Skeletal muscle satellite cell (primary cell): ENCODE results near the gene CPSF4.

ENCODE experiments used
- H3K27me3 ChIP-seq: 2 replicates; pipeline ENCODE4 v1.7.0; 2013; ENCODE audit warnings: low read length; ENCODE audit not compliant: control insufficient read depth, insufficient read depth
- H3K36me3 ChIP-seq: 2 replicates; pipeline ENCODE4 v1.7.0; 2013; ENCODE audit warnings: mild to moderate bottlenecking, control low read depth, low read length; ENCODE audit not compliant: insufficient read depth
- H3K4me1 ChIP-seq: 2 replicates; pipeline ENCODE4 v1.7.0; 2013; ENCODE audit warnings: low read length; ENCODE audit not compliant: control insufficient read depth, insufficient read depth
- H3K4me2 ChIP-seq: 2 replicates; pipeline ENCODE4 v1.7.0; 2013; ENCODE audit warnings: mild to moderate bottlenecking, low read length
- H3K4me3 ChIP-seq: 2 replicates; pipeline ENCODE4 v1.7.0; 2013; ENCODE audit warnings: low read length
- H3K9ac ChIP-seq: 2 replicates; pipeline ENCODE4 v1.7.0; 2013; ENCODE audit warnings: mild to moderate bottlenecking, low read depth, low read length, moderate library complexity
- H3K9me3 ChIP-seq: replicated peaks from 2 replicates; pipeline ENCODE4 v1.7.0; 2013; ENCODE audit warnings: mild to moderate bottlenecking, control low read depth, low read length

Gene CPSF4

DNA sequence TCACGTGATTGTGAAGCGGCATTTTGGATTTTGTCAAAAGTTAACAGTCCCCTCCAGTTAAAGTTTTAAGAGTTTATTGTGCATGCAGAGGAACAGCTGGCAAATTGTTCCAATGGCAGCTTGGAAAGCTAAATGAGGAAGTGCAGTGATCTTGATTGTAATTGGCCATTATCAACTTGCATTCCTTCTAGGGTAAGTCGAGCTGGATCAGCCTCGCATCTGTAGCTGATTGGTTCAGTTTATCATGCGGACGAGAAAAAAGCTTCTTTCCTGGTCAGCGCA, 34.5 kb downstream of the CPSF4 start:
- H3K4me1 ChIP-seq: no peaks in the 10 kb centered on the region
- peak overlapping the region; percentile 94 for H3K4me3 ChIP-seq
- peak overlapping the region; percentile 86 for H3K4me2 ChIP-seq
- no peaks in the 10 kb centered on the region for H3K27me3 ChIP-seq
- peak overlapping the region; percentile 86 for H3K9ac ChIP-seq
- no peaks in the 10 kb centered on the region for H3K9me3 ChIP-seq
- peaks cover 2% of the 10 kb centered on the region for H3K36me3 ChIP-seq

DNA sequence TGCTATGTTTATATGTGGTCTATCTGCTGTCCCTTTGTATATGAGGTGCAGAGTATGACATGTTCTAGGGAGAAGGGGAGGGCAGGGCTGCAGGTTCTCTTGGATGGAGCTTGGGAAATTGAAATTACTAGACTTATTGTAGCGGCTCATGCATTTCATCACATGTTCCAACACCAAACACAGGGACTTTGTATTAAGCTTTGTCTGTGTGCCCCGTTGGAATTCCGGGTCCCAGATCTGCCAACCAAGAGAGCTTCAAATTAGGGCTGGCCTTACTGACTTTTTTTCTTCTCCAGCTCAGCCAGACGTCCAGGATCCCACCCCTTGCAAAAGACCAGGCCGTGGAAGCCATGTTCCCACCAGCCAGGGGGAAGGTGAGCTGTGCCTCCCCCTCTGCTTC, 37.4 kb downstream of the CPSF4 start:
- Histone ChIP-seq H3K9ac (no peak overlapping the region), H3K36me3 (peaks cover 3% of the 10 kb centered on the region), H3K4me1 (no peaks in the 10 kb centered on the region)

DNA sequence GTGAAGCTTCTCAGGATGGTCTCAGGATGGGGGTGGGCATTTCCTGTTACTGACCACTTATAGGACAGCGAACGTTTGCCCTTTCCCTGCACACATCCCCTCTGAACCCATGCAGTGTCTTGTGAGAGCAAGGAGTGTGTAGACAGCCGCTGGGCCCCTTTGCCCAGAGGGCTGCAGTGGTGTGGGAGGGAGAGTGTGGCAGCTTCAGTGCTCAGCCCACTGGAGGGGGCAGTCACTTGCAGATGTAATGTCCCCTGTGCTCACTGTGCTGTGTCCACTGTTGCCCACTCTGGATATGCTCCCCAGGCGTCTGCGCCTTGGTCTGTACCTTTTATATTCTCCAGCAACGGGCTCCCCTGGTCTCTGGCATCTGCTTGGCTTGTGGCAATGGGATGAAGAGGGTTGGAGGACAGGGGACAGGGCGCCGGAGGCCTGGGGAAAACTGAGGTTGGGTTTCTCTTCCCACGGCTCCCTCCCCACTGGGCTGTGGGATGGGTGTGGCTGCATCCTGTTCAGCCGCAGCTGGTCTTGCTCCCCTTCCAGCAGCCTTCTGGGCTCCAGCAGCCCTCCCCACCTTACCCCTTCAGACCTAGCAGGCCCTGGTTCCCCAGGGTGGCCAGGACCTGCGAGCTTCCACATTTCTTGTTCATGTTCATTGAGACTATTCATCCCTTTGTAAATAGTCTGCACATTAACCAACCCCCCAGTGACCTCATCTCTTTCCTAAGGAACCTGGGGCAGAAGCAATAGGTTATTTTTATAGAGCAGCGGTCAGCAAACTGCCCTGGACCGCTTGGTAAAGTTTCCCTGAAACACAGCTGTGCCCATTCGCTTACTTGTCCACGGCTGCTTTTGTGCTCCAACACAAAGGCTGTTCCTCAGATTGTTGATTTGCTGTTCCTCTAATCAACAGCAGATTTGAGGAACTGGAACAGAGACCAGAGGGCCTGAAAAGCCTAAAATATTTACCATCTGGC, 40.0 kb downstream of the CPSF4 start:
- Histone ChIP-seq H3K9ac (no peak overlapping the region), H3K27me3 (no peaks in the 10 kb centered on the region), H3K4me3 (no peak overlapping the region), H3K4me2 (no peak overlapping the region), H3K4me1 (no peaks in the 10 kb centered on the region), H3K9me3 (no peaks in the 10 kb centered on the region), H3K36me3 (peaks cover 6% of the 10 kb centered on the region)

More for the DNA sequence above, 37.4 kb downstream of the CPSF4 start:
- H3K4me2 ChIP-seq: no peak overlapping the region
- no peaks in the 10 kb centered on the region for H3K9me3 ChIP-seq
- no peak overlapping the region for H3K4me3 ChIP-seq
- no peaks in the 10 kb centered on the region for H3K27me3 ChIP-seq

DNA sequence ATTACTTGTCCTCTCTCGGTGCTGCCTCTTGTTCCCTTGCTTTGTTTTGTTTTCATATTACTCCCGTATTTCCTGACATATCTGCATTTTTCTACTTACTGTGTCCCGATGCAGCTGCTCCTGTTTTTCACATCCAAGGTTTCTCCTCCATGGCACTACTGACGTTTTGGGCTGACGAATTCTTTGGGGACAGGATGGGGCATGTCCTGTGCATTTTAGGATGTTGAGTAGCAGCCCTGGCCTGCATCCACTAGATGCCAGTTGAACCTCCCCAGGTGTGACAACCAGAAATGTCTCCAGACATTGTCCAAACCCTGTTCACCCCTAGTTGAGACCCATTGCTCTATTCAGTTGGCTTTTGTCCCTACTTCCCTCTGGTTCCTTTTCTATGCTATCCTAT, 46.4 kb downstream of the CPSF4 start:
- Histone ChIP-seq H3K4me3 (no peak overlapping the region), H3K36me3 (peaks cover 12% of the 10 kb centered on the region), H3K9ac (no peak overlapping the region), H3K4me1 (no peaks in the 10 kb centered on the region), H3K4me2 (no peak overlapping the region), H3K27me3 (no peaks in the 10 kb centered on the region), H3K9me3 (no peaks in the 10 kb centered on the region)

DNA sequence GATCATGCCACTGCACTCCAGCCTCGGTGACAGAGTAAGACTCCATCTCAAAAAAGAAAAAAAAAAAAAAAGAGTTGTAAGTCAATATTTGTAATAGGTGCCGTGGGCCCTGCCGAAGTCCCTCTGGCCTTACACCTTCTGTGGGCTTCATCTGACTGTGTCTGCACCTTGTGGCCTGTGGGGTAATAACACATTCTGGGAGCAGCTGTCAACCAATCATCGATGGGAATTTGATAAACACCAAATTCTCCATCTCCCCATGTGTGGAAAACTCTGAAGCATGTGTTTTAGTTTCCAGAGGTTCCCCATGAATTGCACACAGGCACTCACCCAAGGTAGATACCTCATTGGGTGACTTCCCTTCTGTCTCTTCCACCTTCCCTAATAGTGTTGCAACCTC, 50.5 kb downstream of the CPSF4 start:
- no peak overlapping the region for H3K4me2 ChIP-seq
- no peak overlapping the region for H3K4me3 ChIP-seq
- H3K9ac ChIP-seq: no peak overlapping the region
- H3K27me3 ChIP-seq: no peaks in the 10 kb centered on the region
- H3K9me3 ChIP-seq: peaks cover 9% of the 10 kb centered on the region
- H3K4me1 ChIP-seq: no peaks in the 10 kb centered on the region
- peaks cover 28% of the 10 kb centered on the region for H3K36me3 ChIP-seq

DNA sequence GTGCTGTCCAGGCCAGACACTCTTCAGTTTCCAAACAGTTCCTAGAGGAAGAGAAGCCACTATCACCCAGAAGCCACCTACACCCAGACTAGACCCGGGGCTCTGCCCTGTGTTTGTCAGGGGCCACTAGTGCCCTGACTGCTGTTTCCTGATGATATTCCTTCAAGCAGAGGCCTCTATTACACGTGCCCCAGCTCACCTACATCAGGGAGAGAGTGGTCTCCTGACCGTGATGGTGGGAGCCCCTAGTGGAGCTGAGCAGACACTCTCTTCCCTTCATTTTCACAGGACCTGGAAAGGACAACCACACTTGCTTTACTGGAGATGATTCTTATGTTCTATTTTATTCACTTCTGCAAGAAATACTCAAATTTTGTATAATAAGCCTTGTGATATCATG, 52.1 kb downstream of the CPSF4 start:
- H3K9me3 ChIP-seq: peaks cover 12% of the 10 kb centered on the region
- peaks cover 26% of the 10 kb centered on the region for H3K36me3 ChIP-seq
- H3K4me1 ChIP-seq: no peaks in the 10 kb centered on the region
- no peaks in the 10 kb centered on the region for H3K27me3 ChIP-seq
- H3K9ac ChIP-seq: no peak overlapping the region
- H3K4me2 ChIP-seq: no peak overlapping the region
- H3K4me3 ChIP-seq: no peak overlapping the region

DNA sequence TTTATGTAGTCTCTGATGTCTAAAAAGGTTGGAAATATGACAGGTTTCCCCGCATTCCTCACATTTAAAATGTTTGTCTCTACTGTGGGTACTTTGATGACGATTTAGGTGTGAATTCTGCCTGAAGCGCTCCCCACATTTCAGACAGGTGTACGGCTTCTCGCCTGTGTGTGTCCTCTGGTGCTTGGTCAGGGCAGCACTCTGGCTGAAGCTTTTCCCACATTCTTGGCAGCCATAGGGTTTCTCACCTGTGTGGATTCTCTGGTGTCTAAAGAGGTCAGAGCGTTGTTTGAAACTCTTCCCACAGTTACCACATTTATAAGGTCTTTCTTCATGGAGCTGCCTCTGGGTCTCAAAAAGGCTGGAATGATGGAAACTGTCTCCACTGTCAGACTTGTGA, 55.1 kb downstream of the CPSF4 start:
- H3K4me3 ChIP-seq: peak overlapping the region; percentile 10
- peaks cover 42% of the 10 kb centered on the region for H3K36me3 ChIP-seq

DNA sequence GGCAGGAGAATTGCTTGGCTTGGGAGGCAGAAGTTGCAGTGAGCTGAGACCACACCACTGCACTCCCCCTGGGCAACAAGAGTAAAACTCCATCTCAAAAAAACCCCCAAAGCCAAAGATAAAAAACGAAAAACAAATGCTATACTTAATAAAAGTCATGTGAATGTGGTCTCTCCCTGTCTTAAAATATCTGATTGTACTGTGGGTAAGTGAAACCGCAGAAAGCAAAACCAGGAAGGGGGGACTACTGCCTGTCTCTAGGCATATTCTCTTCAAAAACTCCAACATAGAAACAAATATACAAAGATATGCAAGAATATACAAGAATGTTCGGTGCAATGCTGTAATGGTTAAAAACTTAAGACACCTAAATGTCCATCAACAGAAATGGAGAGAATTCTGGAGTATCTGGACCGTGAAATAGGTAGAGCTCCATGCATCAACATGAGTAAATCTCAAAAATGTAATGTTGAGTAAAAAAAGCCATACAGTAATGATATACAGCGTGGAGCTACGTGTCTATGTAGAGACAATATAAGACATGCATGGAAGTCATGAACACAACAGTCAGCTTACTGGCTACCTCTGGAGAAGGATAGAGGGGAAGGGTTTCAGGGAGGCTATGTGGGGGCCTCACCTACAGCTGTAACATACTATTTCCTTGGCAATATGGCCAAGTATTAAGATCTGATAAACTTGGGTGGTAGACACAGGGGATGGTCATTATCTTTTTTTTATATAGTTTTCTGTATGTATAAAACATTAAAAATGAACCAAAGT, 59.2 kb downstream of the CPSF4 start:
- peak overlapping the region; percentile 83 for H3K4me2 ChIP-seq
- peaks cover 33% of the 10 kb centered on the region for H3K36me3 ChIP-seq
- no peaks in the 10 kb centered on the region for H3K27me3 ChIP-seq
- peaks cover 10% of the 10 kb centered on the region for H3K4me1 ChIP-seq
- H3K4me3 ChIP-seq: peak overlapping the region; percentile 85
- H3K9ac ChIP-seq: no peak overlapping the region
- H3K9me3 ChIP-seq: peaks cover 12% of the 10 kb centered on the region

More for the DNA sequence above, 55.1 kb downstream of the CPSF4 start:
- no peak overlapping the region for H3K9ac ChIP-seq
- peaks cover 10% of the 10 kb centered on the region for H3K4me1 ChIP-seq
- no peak overlapping the region for H3K4me2 ChIP-seq
- H3K27me3 ChIP-seq: no peaks in the 10 kb centered on the region
- peaks cover 12% of the 10 kb centered on the region for H3K9me3 ChIP-seq

DNA sequence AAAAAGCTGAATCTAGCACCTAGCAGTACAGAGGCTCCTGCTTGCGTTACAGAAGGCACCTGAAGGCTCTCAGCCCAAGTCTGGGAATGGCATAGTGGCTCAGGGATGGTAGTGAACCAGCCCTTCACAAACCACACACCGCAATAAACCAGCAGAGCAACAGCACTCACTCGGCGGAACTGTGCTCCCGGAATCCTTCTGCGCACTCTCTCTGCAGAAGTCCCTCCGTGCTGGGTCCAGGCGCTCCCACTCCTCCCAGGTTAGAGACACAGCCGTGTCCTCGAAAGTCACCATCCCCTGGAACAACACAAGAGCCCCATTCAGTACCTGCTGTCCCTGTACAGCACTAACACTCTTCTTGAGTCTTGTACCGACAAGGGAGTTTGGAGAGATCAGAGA, 59.8 kb downstream of the CPSF4 start:
- peaks cover 10% of the 10 kb centered on the region for H3K4me1 ChIP-seq
- H3K4me3 ChIP-seq: peak overlapping the region; percentile 85
- no peaks in the 10 kb centered on the region for H3K27me3 ChIP-seq
- peaks cover 10% of the 10 kb centered on the region for H3K9me3 ChIP-seq
- peaks cover 27% of the 10 kb centered on the region for H3K36me3 ChIP-seq
- peak overlapping the region; percentile 83 for H3K4me2 ChIP-seq
- peak overlapping the region; percentile 95 for H3K9ac ChIP-seq

DNA sequence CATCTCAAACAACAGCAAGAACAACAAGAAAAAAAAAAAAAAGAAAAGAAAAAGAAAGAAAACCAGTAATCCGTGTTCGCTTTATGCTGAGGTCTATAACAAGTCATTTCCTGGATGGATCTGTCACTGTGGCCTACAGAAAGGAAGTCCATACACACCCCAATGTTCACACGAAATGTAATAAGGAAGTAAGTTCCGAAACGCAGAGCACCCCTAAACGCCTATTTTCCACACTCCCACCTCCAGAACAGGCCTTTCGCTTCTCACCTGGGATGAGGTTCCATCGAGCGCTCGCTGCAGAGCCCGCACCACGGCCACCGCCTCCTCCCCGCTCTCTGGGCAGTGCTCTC, 60.6 kb downstream of the CPSF4 start:
- H3K4me3 ChIP-seq: peak overlapping the region; percentile 85
- H3K4me1 ChIP-seq: peaks cover 10% of the 10 kb centered on the region
- H3K9me3 ChIP-seq: peaks cover 2% of the 10 kb centered on the region

DNA sequence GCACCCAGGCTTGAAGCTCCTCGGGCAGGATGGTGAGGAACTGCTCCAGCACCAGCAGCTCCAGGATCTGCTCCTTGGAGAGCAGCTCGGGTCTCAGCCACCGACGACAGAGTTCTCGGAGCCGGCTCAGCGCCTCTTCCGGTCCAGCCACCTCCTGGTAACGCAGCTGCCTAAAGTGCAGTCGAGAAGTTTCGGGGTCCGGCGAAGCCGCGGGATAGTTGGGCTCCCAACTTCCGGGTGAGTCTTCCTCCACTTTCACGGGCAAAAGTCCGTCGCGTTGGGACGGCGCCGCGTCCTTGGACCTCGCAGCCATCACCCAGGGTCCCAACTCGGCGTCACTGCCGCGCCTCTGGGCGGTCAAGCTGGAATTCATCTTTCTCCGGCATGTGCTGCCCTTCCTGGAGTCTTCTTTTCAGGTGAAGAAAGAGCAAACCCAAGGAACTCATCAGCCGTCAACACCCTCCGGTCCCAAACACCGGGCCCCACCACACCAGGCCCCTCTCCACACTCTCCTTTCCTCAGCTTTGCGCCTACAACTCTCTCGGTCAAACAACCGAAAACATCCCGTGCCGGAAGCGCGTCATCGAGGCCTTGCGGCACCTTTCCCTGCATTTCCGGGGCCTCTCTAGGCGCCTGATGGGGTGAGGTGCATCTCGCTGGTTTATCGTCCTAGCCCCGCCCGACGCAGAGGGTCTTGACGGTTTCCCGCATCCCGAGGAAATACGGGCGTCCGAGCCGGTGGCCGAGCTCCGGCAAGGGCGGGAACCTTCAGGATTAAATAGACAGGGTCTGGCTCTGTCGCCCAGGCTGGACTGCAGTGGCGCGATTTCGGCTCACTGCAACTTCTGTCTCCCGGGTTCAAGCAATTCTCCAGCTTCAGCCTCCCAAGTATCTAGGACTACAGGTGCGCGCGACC, 61.2 kb downstream of the CPSF4 start, which contains the start of gene ZNF394:
TSS of gene ZNF394 (minus strand) at position 561 of the 916 bp plus-strand sequence. CDS start at position 373, 188 bp downstream.
- Histone ChIP-seq H3K27me3 (no peaks in the 10 kb centered on the region), H3K9me3 (no peaks in the 10 kb centered on the region), H3K4me2 (peak within 1 kb of the TSS; percentile 83), H3K9ac (peak within 1 kb of the TSS; percentile 95), H3K4me1 (peaks cover 10% of the 10 kb centered on the region), H3K36me3 (peaks cover 16% of the 10 kb centered on the region), H3K4me3 (peak within 1 kb of the TSS; percentile 85)

More for the DNA sequence above, 60.6 kb downstream of the CPSF4 start:
- no peaks in the 10 kb centered on the region for H3K27me3 ChIP-seq
- H3K36me3 ChIP-seq: peaks cover 19% of the 10 kb centered on the region
- peak overlapping the region; percentile 95 for H3K9ac ChIP-seq
- peak overlapping the region; percentile 83 for H3K4me2 ChIP-seq
